K562 (cell line): ENCODE data around the gene FHIP2A. TPM values are rescaled to one million over a fixed set of nuclear protein-coding genes. Genes with fewer than 3 reads are reported as not detected.

ENCODE experiments used
- ATAC-seq: fragments of 200-7000 bp; cut with Tn5 transposase; 3 replicates; pipeline ENCODE4 v1.9.1; 2020; ENCODE audit warnings: moderate library complexity
- BruUV-seq: library from RNA; stranded (reverse); fragments of 400-500 nt; replicated peaks from 2 replicates; lab custom pipeline; 2021; lab: Mats Ljungman, UMichigan
- CTCF ChIA-PET: fragments of 300-600 bp; formaldehyde crosslinking; extraction: SDS; loops from one replicate; lab custom pipeline; 2021; ENCODE audit warnings: low intra/inter-chr PET ratio; lab: Yijun Ruan, JAX
- POLR2A ChIA-PET: fragments of 300-600, 350-650 bp; sonication (Branson Sonifier 250); formaldehyde crosslinking; extraction: SDS; loops from one replicate; lab custom pipeline; 2021; ENCODE audit warnings: antibody characterized with exemption, inconsistent platforms; lab: Yijun Ruan, JAX
- DNase-seq, 4 experiments: peaks; one replicate each; pipeline versions ENCODE4 v3.0.0 to v3.0.0-alpha.2; 2011 to 2018; ENCODE audit warnings: low spot score in 3 of 4, mixed read lengths in 3 of 4; ENCODE audit errors: extremely low read depth in 1 of 4
- FAIRE-seq: peaks from 2 replicates; lab custom pipeline; 2011; peaks lifted over from hg19 to GRCh38; lab: Jason Lieb, UNC
- H2AFZ ChIP-seq: 2 replicates; pipeline ENCODE4 v1.6.0; 2011; ENCODE audit warnings: low read depth, low read length, control low read depth, inconsistent platforms
- H3K27ac ChIP-seq: fragments of 200-600 bp; 3 replicates; pipeline ENCODE4 v1.8.0; 2011; ENCODE audit warnings: low read depth, mild to moderate bottlenecking, control low read depth, inconsistent platforms, low read length, moderate library complexity, mixed read lengths; ENCODE audit errors: extremely low read depth
- H3K27me3 ChIP-seq, 2 experiments: fragments of 300-600 bp in 1 of 2; 2 replicates in 1 of 2; 3 replicates in 1 of 2; pipeline versions ENCODE4 v1.6.0 to v1.8.0; 2011; ENCODE audit warnings: inconsistent platforms in 2 of 2, low read length in 2 of 2, mild to moderate bottlenecking in 1 of 2, mixed read lengths in 1 of 2, moderate library complexity in 1 of 2; ENCODE audit not compliant: control insufficient read depth in 2 of 2, insufficient read depth in 2 of 2
- H3K36me3 ChIP-seq: fragments of 300-600 bp; 3 replicates; pipeline ENCODE4 v1.8.0; 2011; ENCODE audit warnings: mild to moderate bottlenecking, low read length, inconsistent platforms; ENCODE audit not compliant: control insufficient read depth, insufficient read depth
- H3K4me1 ChIP-seq, 2 experiments: fragments of 200-600 bp in 1 of 2; replicated peaks in 1 of 2; 2 replicates in 1 of 2; 3 replicates in 1 of 2; pipeline versions ENCODE4 v1.5.1 to v1.8.0; 2011; ENCODE audit warnings: inconsistent platforms in 2 of 2, low read length in 2 of 2, mild to moderate bottlenecking in 1 of 2, mixed read lengths in 1 of 2, moderate library complexity in 1 of 2; ENCODE audit not compliant: control insufficient read depth in 2 of 2, insufficient read depth in 2 of 2
- H3K4me2 ChIP-seq: 2 replicates; pipeline ENCODE4 v1.6.1; 2011; ENCODE audit warnings: low read length, control low read depth, inconsistent platforms, mixed read lengths; ENCODE audit not compliant: insufficient read depth
- H3K4me3 ChIP-seq: fragments of 200-600 bp; sonication (generic), shearing (Covaris generic); 2 replicates; pipeline ENCODE4 v1.5.1; 2016; ENCODE audit warnings: control low read depth, inconsistent platforms
- H3K79me2 ChIP-seq: fragments of 200-600 bp; 3 replicates; pipeline ENCODE4 v1.8.0; 2011; ENCODE audit warnings: low read length, inconsistent platforms; ENCODE audit not compliant: control insufficient read depth, insufficient read depth
- H3K9ac ChIP-seq, 2 experiments: 2 replicates each; pipeline versions ENCODE4 v1.6.0 to v1.6.1; 2011; ENCODE audit warnings: low read depth in 2 of 2, low read length in 2 of 2, control low read depth in 1 of 2, inconsistent platforms in 1 of 2, mild to moderate bottlenecking in 1 of 2, mixed read lengths in 1 of 2; ENCODE audit not compliant: insufficient read depth in 1 of 2
- H3K9me1 ChIP-seq: one replicate; pipeline ENCODE4 v1.6.0; 2011; ENCODE audit warnings: inconsistent platforms, mild to moderate bottlenecking, low read length, moderate library complexity; ENCODE audit not compliant: control insufficient read depth, insufficient read depth
- H3K9me3 ChIP-seq: replicated peaks from 2 replicates; pipeline ENCODE4 v1.5.1; 2011; ENCODE audit warnings: low read depth, low read length, inconsistent platforms; ENCODE audit not compliant: control insufficient read depth, insufficient read depth
- H4K20me1 ChIP-seq: replicated peaks from 2 replicates; pipeline ENCODE4 v1.6.1; 2011; ENCODE audit warnings: low read length, inconsistent platforms, mixed read lengths; ENCODE audit not compliant: control insufficient read depth, insufficient read depth
- ARNT ChIP-seq, 2 experiments: fragments of 450-650 bp; IDR thresholded peaks; 2 replicates each; pipeline ENCODE4 v1.6.1; 2016; ENCODE audit warnings: mild to moderate bottlenecking in 1 of 2
- C11orf30 ChIP-seq: fragments of 450-650 bp; IDR thresholded peaks from 2 replicates; pipeline ENCODE4 v1.6.1; 2016; ENCODE audit warnings: low read depth, mild to moderate bottlenecking
- CEBPB ChIP-seq: fragments of 450-650 bp; IDR thresholded peaks from 2 replicates; pipeline ENCODE4 v1.6.1; 2016; ENCODE audit warnings: missing genetic modification characterization, missing compliant biosample characterization
- FOXA3 ChIP-seq, 2 experiments: fragments of 450-650 bp in 1 of 2; sonication (generic) in 1 of 2; formaldehyde crosslinking; IDR thresholded peaks in 1 of 2; conservative IDR thresholded peaks in 1 of 2; 2 replicates each; pipeline versions ENCODE4 v1.4.0 to v1.8.0; 2020 to 2022; ENCODE audit warnings: mild to moderate bottlenecking in 2 of 2, missing genetic modification reagents in 1 of 2
- FOXM1 ChIP-seq, 2 experiments: fragments of 450-650 bp in 1 of 2; sonication (generic) in 1 of 2; formaldehyde crosslinking in 1 of 2; IDR thresholded peaks; 2 replicates each; pipeline versions ENCODE4 v1.6.1 to v1.9.0; 2017 to 2022; ENCODE audit warnings: low read depth in 2 of 2, mild to moderate bottlenecking in 2 of 2, missing genetic modification reagents in 1 of 2, moderate library complexity in 1 of 2
- KLF16 ChIP-seq: IDR thresholded peaks from 2 replicates; pipeline ENCODE4 v1.6.1; 2016; ENCODE audit warnings: antibody characterized with exemption
- MAFG ChIP-seq: fragments of 450-650 bp; conservative IDR thresholded peaks from 2 replicates; pipeline ENCODE4 v1.6.1; 2016; ENCODE audit warnings: missing genetic modification characterization, missing compliant biosample characterization
- MAFK ChIP-seq: IDR thresholded peaks from 2 replicates; pipeline ENCODE4 v1.6.1; 2011; ENCODE audit warnings: low read length, improper control_type of control experiment
- NFE2 ChIP-seq: IDR thresholded peaks from 2 replicates; pipeline ENCODE4 v1.6.1; 2014; ENCODE audit warnings: antibody characterized with exemption, low read depth
- ZC3H4 ChIP-seq: sonication (generic); formaldehyde crosslinking; IDR thresholded peaks from 2 replicates; pipeline ENCODE4 v1.9.0; 2021; ENCODE audit warnings: missing genetic modification reagents, borderline replicate concordance
- ZNF316 ChIP-seq: fragments of 450-650 bp; IDR thresholded peaks from 2 replicates; pipeline ENCODE4 v1.6.1; 2016
- WGBS: fragments of 100-300 bp; shearing (Covaris generic); methylation state at CpG from one replicate; pipeline ENCODE4 v1.1.6; 2016; ENCODE audit warnings: low coverage, mixed read lengths; ENCODE audit not compliant: insufficient coverage; ENCODE audit errors: missing lambda C conversion rate; 5-methylcytosine and 5-hydroxymethylcytosine counted together
- in situ Hi-C: fragments of 300-500 bp; cut with MboI; formaldehyde crosslinking; loops from 4 replicates; pipeline ENCODE4 v1.15.0; 2018; ENCODE audit warnings: inconsistent platforms, mixed read lengths
- intact Hi-C: fragments of 100-400 bp; cut with micrococcal nuclease; formaldehyde crosslinking; loops from 2 replicates; pipeline ENCODE4 v1.14.2; 2022
- polyA plus RNA-seq, 8 experiments: library from polyadenylated mRNA; depleted of rRNA in 4 of 8; stranded (reverse) in 5 of 8; unstranded in 3 of 8; fragments of >200 nt; fragmentation: Nextera tagmentation in 2 of 8; fragmentation: Illumina TruSeq in 1 of 8; extraction: Ambion mirVana in 2 of 8; extraction: Trizol in 1 of 8; gene quantifications; 2 replicates each; pipeline versions ENCODE4 v1.2.1 to v1.2.3, GENCODE V29; 2011 to 2014; ENCODE audit warnings: inconsistent platforms in 1 of 8, missing spikeins in 1 of 8
- total RNA-seq, 7 experiments: library from RNA; depleted of rRNA in 6 of 7; stranded (reverse); fragments of >200 nt in 6 of 7; fragmentation: Illumina TruSeq in 2 of 7; extraction: Trizol in 2 of 7; gene quantifications; 2 replicates each; pipeline versions ENCODE4 v1.2.1 to v1.2.3, GENCODE V29; 2011 to 2021; ENCODE audit warnings: low replicate concordance in 1 of 7
- TF ChIP-seq, protein P1 (sequence below): fragments of 250-450 bp; sonication (Bioruptor Pico); IDR thresholded peaks from 2 replicates; pipeline ENCODE4 v1.8.0; 2022; ENCODE audit warnings: inconsistent platforms, mild to moderate bottlenecking, moderate library complexity, borderline replicate concordance
- TF ChIP-seq, protein P2 (sequence below): sonication (generic); formaldehyde crosslinking; IDR thresholded peaks from 2 replicates; pipeline ENCODE4 v1.8.0; 2023; ENCODE audit warnings: mild to moderate bottlenecking, missing genetic modification reagents

Gene FHIP2A
- total and polyA plus RNA-seq, 9 of the 15 experiments (the other 6 are each of a cell fraction or from before 2014, with no cell fraction given): 1.5 to 7.4 (median 3.3) TPM

DNA sequence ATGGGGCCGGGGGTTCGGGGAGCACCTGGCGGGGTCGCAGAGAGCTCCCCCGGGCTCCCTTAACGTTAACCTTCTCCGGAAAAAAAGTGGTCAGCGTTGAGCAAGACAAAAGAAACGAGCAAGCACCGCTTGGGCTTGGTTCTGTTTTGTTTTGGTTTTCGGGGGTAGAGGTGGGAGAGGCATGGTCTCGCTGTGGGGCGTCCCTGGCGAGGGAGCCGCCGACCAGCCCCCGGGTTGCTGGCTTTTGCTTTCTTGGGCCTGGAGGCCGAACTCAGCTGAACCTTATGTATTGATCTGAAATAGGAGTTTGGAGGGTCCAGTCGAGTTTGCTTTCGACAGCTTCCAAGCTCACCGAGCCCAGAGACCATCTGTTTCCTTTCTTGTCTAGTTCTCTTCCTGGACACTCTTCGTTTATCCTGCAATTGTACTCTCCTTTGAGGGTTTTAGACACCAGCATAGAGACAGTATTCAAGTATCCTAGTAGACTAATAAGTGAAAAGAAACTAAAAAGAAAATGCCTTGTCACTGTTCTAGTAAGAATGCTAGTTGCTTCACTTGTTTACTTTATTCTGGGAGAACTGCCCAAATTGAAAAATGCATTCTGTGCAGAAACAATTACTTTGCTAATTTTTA is 980 bp downstream of the FHIP2A start:
- Histone ChIP-seq H3K27ac (peak overlapping the region; percentile 72), H3K4me1 (no peaks in the 10 kb centered on the region; a peak in 2 of 5 replicates), H3K9me1 (no peaks in the 10 kb centered on the region), H4K20me1 (no peaks in the 10 kb centered on the region), H3K36me3 (no peaks in the 10 kb centered on the region), H3K4me2 (peak overlapping the region; percentile 86), H3K4me3 (peak overlapping the region; percentile 83), H2AFZ (peak overlapping the region; percentile 76), H3K79me2 (peaks cover 43% of the 10 kb centered on the region), H3K27me3 (no peaks in the 10 kb centered on the region), H3K9me3 (no peaks in the 10 kb centered on the region), H3K9ac (peak overlapping the region; percentile 82 to 95)
- CTCF ChIA-PET: no interaction called here
- in situ Hi-C loops: no loop called here
- peak; percentile 65 for ATAC-seq
- FAIRE-seq: peak; percentile 35
- WGBS: 1% methylated on average over 17 of the region's 22 CpGs
- TSS peak; percentile 38 for BruUV-seq
- POLR2A ChIA-PET: interaction anchor here (0.6 kb wide), 1 partner anchor 49 kb away, joined by 3 read pairs; no protein-coding TSS in a partner anchor
- TF ChIP-seq ZNF316: peak; percentile 48
- no peak for TF ChIP-seq KLF16
- TF ChIP-seq MAFK: 0 out of 2 replicates have a peak, but pooled peaks have one; percentile 25
- no peak for TF ChIP-seq ARNT (IDR thresholded peaks at IDR 0.05)
- 0 out of 2 replicates have a peak, but pooled peaks have one; percentile 24 for TF ChIP-seq FOXM1 (IDR thresholded peaks at IDR 0.05; ENCODE audit: low read depth)
- no peak for TF ChIP-seq FOXM1 (CRISPR knock-in tag; IDR thresholded peaks at IDR 0.05; ENCODE audit: low read depth)
- peak; percentile 33; the same call in 1 of the 2 replicates for TF ChIP-seq CEBPB
- TF ChIP-seq, protein P1, sequence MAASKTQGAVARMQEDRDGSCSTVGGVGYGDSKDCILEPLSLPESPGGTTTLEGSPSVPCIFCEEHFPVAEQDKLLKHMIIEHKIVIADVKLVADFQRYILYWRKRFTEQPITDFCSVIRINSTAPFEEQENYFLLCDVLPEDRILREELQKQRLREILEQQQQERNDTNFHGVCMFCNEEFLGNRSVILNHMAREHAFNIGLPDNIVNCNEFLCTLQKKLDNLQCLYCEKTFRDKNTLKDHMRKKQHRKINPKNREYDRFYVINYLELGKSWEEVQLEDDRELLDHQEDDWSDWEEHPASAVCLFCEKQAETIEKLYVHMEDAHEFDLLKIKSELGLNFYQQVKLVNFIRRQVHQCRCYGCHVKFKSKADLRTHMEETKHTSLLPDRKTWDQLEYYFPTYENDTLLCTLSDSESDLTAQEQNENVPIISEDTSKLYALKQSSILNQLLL: no peak
- TF ChIP-seq, protein P2, sequence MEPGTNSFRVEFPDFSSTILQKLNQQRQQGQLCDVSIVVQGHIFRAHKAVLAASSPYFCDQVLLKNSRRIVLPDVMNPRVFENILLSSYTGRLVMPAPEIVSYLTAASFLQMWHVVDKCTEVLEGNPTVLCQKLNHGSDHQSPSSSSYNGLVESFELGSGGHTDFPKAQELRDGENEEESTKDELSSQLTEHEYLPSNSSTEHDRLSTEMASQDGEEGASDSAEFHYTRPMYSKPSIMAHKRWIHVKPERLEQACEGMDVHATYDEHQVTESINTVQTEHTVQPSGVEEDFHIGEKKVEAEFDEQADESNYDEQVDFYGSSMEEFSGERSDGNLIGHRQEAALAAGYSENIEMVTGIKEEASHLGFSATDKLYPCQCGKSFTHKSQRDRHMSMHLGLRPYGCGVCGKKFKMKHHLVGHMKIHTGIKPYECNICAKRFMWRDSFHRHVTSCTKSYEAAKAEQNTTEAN (CRISPR knock-in tag): no peak
- peak; percentile 47 for TF ChIP-seq C11orf30
- TF ChIP-seq MAFG (tag): peak; percentile 75
- 0 out of 4 replicates have a peak, but pooled peaks of 1 of the 2 experiments have one; percentile 39 for TF ChIP-seq FOXA3 (CRISPR knock-in tag; conservative IDR thresholded peaks at IDR 0.05 in 1 of 2, IDR thresholded peaks at IDR 0.05 in 1 of 2)
- no peak for TF ChIP-seq ZC3H4 (CRISPR knock-in tag)
- peak; percentile 30; the same call in 1 of the 2 replicates for TF ChIP-seq NFE2
- intact Hi-C loops: no loop called here
- peak; percentile 15 to 25 (median 18) for DNase-seq
